Stimulated activated CD8-positive, alpha-beta memory T cell treated with anti-CD3 and anti-CD28 coated beads, Interleukin-2, amount 100 ng/mL, for 1 hour (primary cell): ENCODE measurements around the gene FRAT2.

Experiments
- DNase-seq, 2 donors: peaks; one replicate each; pipeline ENCODE4 v3.0.0-alpha.2; 2020; ENCODE audit warnings: low read depth in 2 of 2

Gene FRAT2

GRCh38 chr10:97334370-97335175, at the start of gene FRAT2:
FRAT2 (minus strand) TSS chr10:97334729; CDS start chr10:97334572, 157 bp downstream.
- DNase-seq = peak; percentile 71 to 78

GRCh38 chr10:97384156-97384555, 49.6 kb upstream of the FRAT2 start:
- no peak for DNase-seq

- no peak for DNase-seq
Observed at GRCh38 chr10:97383159-97383558, 48.6 kb upstream of the FRAT2 start.

DNA sequence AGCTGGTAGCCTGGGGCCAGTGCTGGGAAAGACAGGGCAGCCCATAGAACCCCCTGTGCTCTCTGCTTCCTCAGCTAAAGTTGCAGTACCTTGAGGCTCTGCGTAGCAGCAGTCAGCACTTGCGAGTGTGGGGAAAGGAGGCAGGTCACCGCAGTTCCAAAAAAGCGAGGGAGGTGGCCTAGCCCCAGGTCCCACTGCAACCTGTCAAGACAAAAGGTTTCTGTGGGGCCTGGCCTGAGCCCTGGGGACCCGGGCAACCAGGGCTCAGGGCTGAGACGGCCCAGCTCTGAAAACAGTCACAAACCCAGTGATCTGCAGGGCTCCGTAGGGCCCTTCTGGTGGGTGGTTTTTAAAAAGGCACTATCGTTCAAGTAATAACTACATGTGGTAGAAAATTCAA, 47.1 kb upstream of the FRAT2 start:
- no peak for DNase-seq

GRCh38 chr10:97380516-97380915, 46.0 kb upstream of the FRAT2 start:
- DNase-seq = no peak

DNA sequence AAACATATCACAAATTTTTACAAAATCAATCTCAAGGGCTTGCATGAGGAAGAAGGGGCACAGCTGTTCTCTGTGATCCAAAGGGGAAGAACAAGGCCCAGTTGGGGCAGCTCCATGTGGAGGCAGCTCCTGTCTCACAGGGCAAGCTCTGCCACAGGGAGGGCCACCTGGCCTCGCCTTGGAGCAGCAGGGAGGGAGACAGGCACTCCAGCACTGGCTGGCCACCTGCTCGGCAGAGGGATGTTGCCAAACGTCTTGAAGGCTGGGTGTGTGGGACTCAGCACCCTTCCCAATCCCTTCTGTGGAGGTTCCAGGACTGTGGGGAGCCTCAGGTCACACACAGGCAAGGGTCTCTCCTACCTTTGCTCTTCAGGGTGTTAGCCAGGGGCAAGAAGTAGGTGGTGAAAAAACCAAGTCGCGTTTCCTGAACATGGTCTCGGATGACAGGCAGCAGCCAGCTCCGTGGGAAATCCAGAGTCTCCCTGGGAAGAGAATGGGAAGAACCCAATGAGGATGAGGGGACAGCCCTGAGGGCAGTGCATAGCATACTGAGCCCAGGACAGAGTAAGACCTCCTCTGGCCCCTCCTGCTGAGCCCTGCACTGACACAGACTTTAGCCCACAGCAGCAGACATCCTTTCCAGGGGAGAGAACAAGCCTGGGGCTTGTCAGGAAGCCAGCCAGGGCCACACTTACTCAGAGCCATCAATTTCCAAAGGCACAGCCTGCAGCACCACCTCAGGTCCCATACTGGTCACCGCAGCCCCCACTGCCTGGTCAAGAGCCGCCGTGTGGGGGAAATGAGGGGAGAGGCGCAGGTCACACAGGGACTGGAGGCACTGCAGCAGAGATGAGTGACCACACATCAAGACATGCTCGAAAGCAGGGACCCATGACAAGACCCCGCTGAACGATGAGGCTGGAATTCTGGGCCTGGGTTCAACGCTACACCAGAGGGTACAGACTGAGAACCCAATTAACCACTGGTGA, 44.7 kb upstream of the FRAT2 start:
- no peak for DNase-seq

DNA sequence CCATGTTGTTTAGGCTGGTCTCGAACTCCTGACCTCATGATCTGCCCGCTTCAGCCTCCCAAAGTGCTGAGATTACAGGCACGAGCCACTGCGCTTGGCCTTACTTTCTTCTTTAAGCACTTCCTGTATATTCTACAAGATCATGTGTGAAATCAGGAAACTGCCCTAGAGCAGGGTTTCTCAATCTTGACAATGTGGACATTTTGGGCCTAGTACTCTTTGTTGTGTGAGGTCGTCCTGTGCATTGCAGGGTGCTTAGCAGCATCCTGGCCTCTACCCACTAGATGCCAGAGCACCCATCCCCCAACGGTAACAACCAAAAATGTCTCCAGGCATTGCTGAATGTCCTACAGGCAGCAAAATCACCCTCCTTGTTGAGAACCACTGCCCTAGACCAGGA, 41.9 kb upstream of the FRAT2 start:
- DNase-seq = no peak

DNA sequence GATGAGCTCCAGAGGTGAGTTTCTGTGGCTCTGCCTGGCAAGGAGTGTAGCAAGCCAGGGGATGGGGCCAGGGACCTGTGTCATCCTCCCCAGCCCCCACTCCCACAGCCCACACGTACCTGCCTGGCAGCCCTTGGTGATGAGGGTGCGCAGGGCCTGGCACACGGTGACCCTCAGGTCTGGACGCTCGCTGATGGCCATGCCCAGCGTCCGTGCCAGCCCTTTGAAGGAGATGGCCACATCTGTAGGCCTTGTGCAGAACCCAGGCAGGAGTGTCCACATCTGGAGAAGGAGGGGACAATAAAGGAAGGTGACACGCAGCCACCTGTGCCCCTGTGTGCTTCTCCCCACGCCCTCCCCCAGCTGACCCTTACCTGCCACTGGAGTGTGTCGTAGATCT, 38.9 kb upstream of the FRAT2 start:
- no peak for DNase-seq

DNA sequence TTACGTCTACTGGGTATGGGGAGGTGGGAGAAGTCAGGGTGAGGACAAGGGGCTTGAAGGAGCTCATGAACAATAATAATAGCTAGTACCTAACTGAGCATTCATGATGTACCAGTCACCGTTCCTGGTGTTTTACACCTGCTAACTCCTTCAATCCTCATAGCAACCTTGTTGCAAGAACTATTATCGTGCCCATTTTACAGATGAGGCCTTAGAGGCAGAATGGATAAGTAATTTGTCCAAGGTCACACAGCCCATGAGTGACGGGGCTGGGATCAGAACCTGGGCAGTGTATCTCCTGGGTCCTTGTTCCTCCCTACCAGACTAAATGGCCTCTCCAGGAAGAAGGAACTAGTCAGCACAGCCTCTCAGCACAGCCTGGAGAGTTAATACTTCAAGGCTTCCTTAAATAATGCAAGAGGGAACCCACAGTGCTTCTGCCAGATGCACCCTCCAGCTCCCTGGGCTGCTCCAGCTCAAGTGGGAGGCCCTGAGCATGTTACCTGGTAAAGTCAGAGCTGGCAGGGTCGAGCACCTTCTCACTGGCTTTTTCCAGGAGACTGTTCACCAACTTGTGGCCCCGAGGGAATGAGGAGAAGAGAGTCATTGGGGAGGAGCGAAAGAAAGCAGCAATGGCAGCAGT, 37.8 kb upstream of the FRAT2 start:
- DNase-seq = no peak

DNA sequence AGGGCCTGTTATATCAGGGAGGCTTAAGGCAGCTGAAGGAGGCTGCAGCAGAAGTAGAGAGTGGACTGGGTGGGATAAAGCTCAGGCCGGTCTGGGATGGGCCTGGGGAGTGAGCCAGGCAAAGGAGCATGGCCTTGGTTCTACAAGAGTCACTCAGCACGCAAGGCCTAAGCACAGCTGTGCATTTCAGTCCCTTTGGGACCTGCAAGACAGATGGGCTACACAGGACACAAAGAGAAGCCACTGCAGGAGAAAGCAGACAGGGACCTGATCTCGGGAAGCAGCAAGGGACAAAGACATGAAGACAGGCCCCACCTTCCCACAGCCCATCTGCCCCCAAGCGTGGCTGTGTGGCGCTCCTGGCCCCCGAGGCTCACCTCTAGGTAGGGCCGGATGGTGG, 37.2 kb upstream of the FRAT2 start:
- no peak for DNase-seq

- DNase-seq = no peak
Observed at GRCh38 chr10:97367126-97367649, 32.7 kb upstream of the FRAT2 start.

GRCh38 chr10:97366572-97366971, 32.0 kb upstream of the FRAT2 start:
- DNase-seq = no peak

DNA sequence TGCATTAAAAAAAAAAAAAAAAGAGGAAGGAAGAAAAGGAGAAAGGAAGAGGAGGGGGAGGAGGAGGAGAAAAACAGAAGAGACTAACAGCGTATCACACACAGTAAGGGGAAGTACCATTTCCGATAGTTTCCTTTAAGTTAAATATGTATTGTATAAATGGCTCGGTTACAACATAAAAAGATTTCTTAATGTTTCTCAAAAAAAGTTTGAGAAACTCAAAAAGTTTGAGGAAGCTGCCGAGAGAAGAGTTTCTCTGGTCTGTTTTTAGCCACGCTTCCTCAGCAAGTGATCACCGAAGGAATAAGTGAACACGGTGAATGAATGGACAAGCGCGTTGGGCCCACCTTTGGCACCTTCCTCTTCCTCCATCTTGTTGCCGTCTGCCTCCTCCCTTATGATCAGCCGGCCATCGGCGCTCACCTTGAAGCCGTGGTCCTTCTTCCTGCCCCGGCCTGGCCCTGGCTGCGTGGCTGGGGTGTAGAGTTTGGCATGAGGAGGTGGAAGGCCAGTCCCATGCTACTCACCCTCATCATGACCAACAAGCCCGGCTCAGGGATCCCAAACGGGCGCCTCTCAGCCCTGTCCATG, 31.3 kb upstream of the FRAT2 start:
- DNase-seq = no peak

- no peak for DNase-seq
Observed at GRCh38 chr10:97363071-97363470, 28.5 kb upstream of the FRAT2 start.

DNA sequence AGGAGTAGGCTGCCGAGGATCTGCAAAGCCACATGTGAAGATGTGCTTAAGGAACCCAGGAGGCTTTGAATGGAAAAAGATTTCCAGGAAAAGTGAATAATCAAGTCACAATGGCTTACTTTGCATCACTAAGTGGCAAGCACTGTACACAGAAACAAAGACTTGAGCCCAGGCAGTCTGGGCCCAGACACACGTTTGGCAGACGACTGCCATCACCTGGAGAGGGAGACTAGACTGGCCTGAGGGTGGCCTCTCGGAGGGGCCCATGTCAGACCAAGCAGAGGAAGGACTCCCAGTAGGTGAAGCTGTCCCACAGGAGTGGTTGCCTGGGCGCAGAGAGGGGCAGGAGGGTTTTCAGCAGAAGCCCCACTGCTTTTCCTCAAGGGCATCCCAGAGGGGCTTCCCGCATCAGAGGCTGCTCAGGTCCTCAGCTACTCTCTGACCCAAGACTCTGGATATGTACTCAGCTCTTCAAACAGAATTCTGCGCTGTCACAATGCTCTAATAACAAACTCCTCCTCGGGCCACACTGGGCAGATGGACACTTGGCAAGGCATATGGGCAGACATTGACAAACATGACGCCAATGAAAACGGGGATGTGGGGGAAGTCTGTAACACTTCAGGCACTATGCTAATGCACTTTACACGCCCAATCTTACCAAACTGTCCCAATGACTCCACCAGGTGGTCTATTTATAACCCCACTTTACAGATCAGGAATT, 27.9 kb upstream of the FRAT2 start:
- DNase-seq = no peak

GRCh38 chr10:97361537-97361901, 27.0 kb upstream of the FRAT2 start:
- DNase-seq = no peak

- no peak for DNase-seq
Observed at GRCh38 chr10:97360705-97361536, 26.4 kb upstream of the FRAT2 start.

- DNase-seq = no peak
Observed at GRCh38 chr10:97358781-97359180, 24.3 kb upstream of the FRAT2 start.

DNA sequence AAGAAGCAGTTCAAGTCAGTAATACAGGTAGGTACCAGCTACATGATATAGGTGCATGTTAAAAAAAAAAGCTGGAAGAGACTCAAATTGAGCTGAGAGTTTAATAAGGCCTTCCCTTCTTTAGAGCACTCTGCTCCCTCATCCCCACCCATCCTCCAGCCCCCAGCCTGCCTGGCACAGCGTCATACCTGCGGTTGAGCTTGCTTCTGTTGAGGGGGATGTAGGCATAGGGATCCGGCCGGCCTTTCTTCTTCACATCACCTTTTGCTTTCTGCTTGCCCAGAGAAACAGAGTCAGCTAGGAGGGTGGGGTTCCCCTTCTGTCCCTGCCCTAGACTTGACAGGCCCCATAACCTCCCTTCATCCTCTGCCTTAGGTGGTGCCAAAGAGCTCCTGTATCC, 23.8 kb upstream of the FRAT2 start:
- DNase-seq = no peak

GRCh38 chr10:97356918-97357317, 22.4 kb upstream of the FRAT2 start:
- no peak for DNase-seq
